Measurements from ENCODE around the gene TOP2A. TPM values are rescaled to one million over a fixed set of nuclear protein-coding genes. Genes with fewer than 3 reads are reported as not detected.

Gene TOP2A
- total and polyA plus RNA-seq, 9 of the 15 experiments (the other 6 are each of a cell fraction or from before 2014, with no cell fraction given), result 133 to 347 (median 259) TPM

GRCh38 chr17:40354221-40355122, 63.2 kb downstream of the TOP2A start:
- Histone ChIP-seq H3K4me2 (ENCODE audit: insufficient read depth, low read length) (no peak overlapping the region), H3K9me3 (replicated peaks; ENCODE audit: control insufficient read depth, insufficient read depth, low read depth, low read length) (no peaks in the 10 kb centered on the region), H3K36me3 (ENCODE audit: control insufficient read depth, insufficient read depth, low read length) (peaks cover 49% of the 10 kb centered on the region; the same call in 2 of the 3 replicates), H3K9ac (ENCODE audit: insufficient read depth in 1 of 2, low read depth in 2 of 2, low read length in 2 of 2) (no peak overlapping the region; a peak in 1 of 4 replicates), H3K4me1 (replicated peaks in 1 of 2; ENCODE audit: control insufficient read depth in 2 of 2, insufficient read depth in 2 of 2, low read length in 2 of 2) (peaks cover 0 to 64% of the 10 kb centered on the region in 2 experiments; a peak in 3 of 5 replicates), H2AFZ (ENCODE audit: low read depth, low read length) (no peak overlapping the region), H3K9me1 (ENCODE audit: control insufficient read depth, insufficient read depth, low read length) (no peaks in the 10 kb centered on the region), H3K79me2 (ENCODE audit: control insufficient read depth, insufficient read depth, low read length) (no peaks in the 10 kb centered on the region; the same call in 2 of the 3 replicates), H3K4me3 (no peak overlapping the region), H3K27me3 (ENCODE audit: control insufficient read depth in 2 of 2, insufficient read depth in 2 of 2, low read length in 2 of 2) (no peaks in the 10 kb centered on the region), H3K27ac (ENCODE audit: extremely low read depth, low read depth, low read length) (no peak overlapping the region), H4K20me1 (replicated peaks; ENCODE audit: control insufficient read depth, insufficient read depth, low read length) (0 out of 2 replicates have a peak, but pooled peaks cover 3% of the 10 kb centered on the region)
- BruUV-seq (replicated peaks), result no TSS peak
- in situ Hi-C loops (cut with MboI), result loop anchor here (5.0 to 10.0 kb wide), 3 partner anchors 52 to 340 kb away; partner anchors contain the start of gene CSF3
- CTCF ChIA-PET (ENCODE audit: low intra/inter-chr PET ratio), result interaction anchor here (0.7 to 2.6 kb wide), 4 partner anchors 8 to 239 kb away, joined by 3 to 90 read pairs (median 3); no protein-coding TSS in a partner anchor
- DNase-seq (ENCODE audit: extremely low read depth in 1 of 4, low spot score in 3 of 4) (no peak), FAIRE-seq (peak; percentile 37), ATAC-seq (no peak)
- POLR2A ChIA-PET, result interaction anchor here (0.6 to 1.2 kb wide), 7 partner anchors 10 to 302 kb away, joined by 3 to 5 read pairs (median 3); partner anchors contain the start of genes CDC6 and GJD3
- WGBS (ENCODE audit: insufficient coverage, low coverage, missing lambda C conversion rate), result 84% methylated on average over 26 of the region's 30 CpGs
- intact Hi-C loops (cut with micrococcal nuclease), result loop anchor here (1.0 to 10.0 kb wide), 5 partner anchors 51 to 340 kb away; partner anchors contain the start of genes CSF3 and IGFBP4
- no peak for TF ChIP-seq MCM2 (IDR thresholded peaks at IDR 0.05; ENCODE audit: low read depth)
- no peak for TF ChIP-seq ZNF134 (CRISPR knock-in tag; conservative IDR thresholded peaks at IDR 0.05)
- TF ChIP-seq FIP1L1 (IDR thresholded peaks at IDR 0.05; ENCODE audit: low read depth, low read length, poor library complexity, severe bottlenecking), result peak; percentile 20
- no peak for TF ChIP-seq EWSR1 (IDR thresholded peaks at IDR 0.05; ENCODE audit: borderline replicate concordance, low read depth, partially characterized antibody)
- no peak for TF ChIP-seq MIER1 (IDR thresholded peaks at IDR 0.05; ENCODE audit: low read depth)
- TF ChIP-seq TBP (optimal IDR thresholded peaks at IDR 0.05; ENCODE audit: low read depth, low read length), result no peak
- TF ChIP-seq, protein P1, sequence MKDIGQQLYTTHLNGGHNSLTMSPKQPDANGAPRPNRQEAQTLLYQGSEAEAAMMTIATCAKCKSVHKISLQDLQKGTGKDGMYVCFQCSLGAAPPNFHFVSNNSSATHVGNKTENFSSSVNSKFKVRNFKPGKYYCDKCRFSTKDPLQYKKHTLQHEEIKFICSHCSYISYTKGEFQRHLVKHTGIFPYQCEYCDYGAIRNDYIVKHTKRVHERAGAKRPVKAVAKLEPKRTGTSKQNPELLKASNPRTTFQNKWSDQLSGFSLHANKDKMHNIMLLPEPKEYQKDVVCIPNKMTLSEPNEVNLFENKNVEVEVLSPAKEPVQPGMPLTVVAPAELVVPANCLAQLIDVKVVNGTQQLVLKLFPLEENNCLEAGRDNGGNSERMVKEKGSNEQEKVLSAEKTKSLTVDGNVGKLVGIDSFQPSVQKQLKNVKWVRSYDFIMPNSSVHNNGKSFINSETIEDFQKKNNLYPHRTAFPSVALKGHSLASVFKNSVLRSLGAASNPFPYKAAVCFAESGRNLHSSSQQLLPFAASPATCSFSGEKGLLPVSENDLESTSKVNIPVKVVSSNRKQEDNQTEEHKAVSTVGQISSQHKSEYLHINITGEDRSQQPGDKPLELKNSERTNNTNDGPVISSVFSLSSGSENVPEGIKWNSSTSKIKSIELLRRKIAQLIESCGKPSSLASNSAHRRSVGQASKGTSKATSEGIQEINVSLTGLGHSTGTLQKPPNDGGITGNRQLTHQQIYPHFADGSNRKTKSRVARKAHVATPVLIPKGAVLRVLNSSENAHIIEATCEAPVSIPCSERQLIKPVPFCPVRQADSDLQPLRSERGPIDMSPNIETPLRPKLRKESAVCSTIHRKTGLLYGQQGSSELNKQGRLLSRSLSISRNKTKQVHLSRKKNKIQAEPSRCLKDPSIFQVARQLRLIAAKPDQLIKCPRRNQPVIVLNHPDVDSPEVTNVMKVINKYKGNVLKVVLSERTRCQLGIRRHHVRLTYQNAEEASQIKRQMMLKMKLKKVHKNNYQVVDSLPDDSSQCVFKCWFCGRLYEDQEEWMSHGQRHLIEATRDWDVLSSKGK (CRISPR knock-in tag; IDR thresholded peaks at IDR 0.05), result no peak
- TF ChIP-seq, protein P2, sequence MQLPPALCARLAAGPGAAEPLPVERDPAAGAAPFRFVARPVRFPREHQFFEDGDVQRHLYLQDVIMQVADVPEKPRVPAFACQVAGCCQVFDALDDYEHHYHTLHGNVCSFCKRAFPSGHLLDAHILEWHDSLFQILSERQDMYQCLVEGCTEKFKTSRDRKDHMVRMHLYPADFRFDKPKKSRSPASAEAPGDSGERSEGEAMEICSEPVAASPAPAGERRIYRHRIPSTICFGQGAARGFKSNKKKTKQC (CRISPR knock-in tag; IDR thresholded peaks at IDR 0.05), result no peak
- no peak for TF ChIP-seq RBM14 (IDR thresholded peaks at IDR 0.05; ENCODE audit: borderline replicate concordance, insufficient read depth, low read depth, low read length)
- no peak for TF ChIP-seq NRF1 (conservative IDR thresholded peaks at IDR 0.05 in 1 of 2, IDR thresholded peaks at IDR 0.05 in 1 of 2)
- no peak for TF ChIP-seq XRCC4 (IDR thresholded peaks at IDR 0.05; ENCODE audit: extremely low read depth, insufficient read depth, insufficient read length)
- 0 out of 2 replicates have a peak, but pooled peaks have one; percentile 33 for TF ChIP-seq POLR2G (IDR thresholded peaks at IDR 0.05; ENCODE audit: low read depth, low read length)
- no peak for TF ChIP-seq ZKSCAN1 (IDR thresholded peaks at IDR 0.05; ENCODE audit: low read depth, low read length)
- TF ChIP-seq VEZF1 (CRISPR knock-in tag; IDR thresholded peaks at IDR 0.05), result 0 out of 2 replicates have a peak, but pooled peaks have one; percentile 45
- no peak for TF ChIP-seq MEIS2 (IDR thresholded peaks at IDR 0.05; ENCODE audit: partially characterized antibody)
